VCaP (cell line): Measurements from ENCODE around the gene TIMP2.

Experiments
- H3K27ac ChIP-seq: fragments of 450-650 bp; 2 replicates; pipeline ENCODE4 v1.5.1; 2017
- CTCF ChIP-seq: fragments of 450-650 bp; conservative IDR thresholded peaks from 2 replicates; pipeline ENCODE4 v1.5.1; 2017; ENCODE audit warnings: mild to moderate bottlenecking, moderate library complexity

TIMP2 gene

GRCh38 chr17:78900816-78901215, 24.4 kb downstream of the TIMP2 start:
- TF ChIP-seq CTCF = no peak
- H3K27ac ChIP-seq = no peak overlapping the region

- no peak for TF ChIP-seq CTCF
- H3K27ac ChIP-seq = no peak overlapping the region
These were observed 25.6 kb downstream of the TIMP2 start for GRCh38 chr17:78899361-78900260.

- H3K27ac ChIP-seq = no peak overlapping the region
- TF ChIP-seq CTCF = no peak
These were observed 26.2 kb downstream of the TIMP2 start for GRCh38 chr17:78898947-78899346.

GRCh38 chr17:78898075-78898836, 26.9 kb downstream of the TIMP2 start:
- no peak overlapping the region for H3K27ac ChIP-seq
- TF ChIP-seq CTCF = no peak

- H3K27ac ChIP-seq = no peak overlapping the region
- no peak for TF ChIP-seq CTCF
These were observed 27.5 kb downstream of the TIMP2 start for GRCh38 chr17:78897664-78898047.

GRCh38 chr17:78896834-78897663, 28.1 kb downstream of the TIMP2 start:
- TF ChIP-seq CTCF = no peak
- no peak overlapping the region for H3K27ac ChIP-seq
